ENCODE data around the gene LYVE1.
A peak's percentile ranks its signal among the peaks of the same experiment; 100 is the strongest.

Gene LYVE1

GRCh38 chr11:10551845-10552352 lies 16.6 kb downstream of the LYVE1 start:
- DNase-seq = no peak

- DNase-seq = no peak
Observed at GRCh38 chr11:10551290-10551592, 17.2 kb downstream of the LYVE1 start.

DNA sequence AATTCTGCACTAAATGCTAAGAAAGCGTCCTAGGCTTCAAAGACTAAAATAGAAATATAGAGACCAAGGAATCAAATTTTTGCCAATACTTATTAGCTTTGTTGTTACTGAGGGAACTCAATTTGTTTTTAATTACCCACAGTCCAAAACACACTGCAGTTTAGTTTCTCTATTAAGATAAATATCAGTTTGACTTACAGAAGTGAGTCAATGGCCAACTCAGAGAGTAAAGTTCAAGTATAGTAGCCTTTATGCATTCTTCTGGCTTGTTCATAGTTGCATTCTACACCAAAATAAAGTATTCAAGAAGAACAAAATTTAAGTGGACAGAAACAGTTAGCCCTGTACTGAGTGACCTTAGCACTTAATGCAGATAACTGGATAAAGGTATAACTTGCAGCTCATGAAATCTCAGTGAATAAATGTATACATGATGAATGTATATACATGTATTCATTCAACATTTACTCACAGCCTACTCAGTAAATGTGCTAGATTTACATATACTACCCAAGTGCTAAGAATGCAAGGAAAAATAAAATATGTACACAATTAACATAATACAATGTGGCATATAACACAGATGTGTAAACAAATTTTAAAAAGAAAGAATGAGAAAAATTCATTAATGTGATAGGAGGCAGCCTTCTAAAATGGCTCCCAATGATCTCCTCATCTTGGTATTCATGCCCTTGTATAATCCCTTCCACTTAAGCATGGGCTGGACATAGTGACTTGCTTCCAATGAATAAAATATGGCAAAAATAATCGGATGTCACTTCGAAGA lies 17.8 kb downstream of the LYVE1 start:
- no peak for DNase-seq

GRCh38 chr11:10544491-10545465 lies 23.7 kb downstream of the LYVE1 start:
- DNase-seq = no peak

DNA sequence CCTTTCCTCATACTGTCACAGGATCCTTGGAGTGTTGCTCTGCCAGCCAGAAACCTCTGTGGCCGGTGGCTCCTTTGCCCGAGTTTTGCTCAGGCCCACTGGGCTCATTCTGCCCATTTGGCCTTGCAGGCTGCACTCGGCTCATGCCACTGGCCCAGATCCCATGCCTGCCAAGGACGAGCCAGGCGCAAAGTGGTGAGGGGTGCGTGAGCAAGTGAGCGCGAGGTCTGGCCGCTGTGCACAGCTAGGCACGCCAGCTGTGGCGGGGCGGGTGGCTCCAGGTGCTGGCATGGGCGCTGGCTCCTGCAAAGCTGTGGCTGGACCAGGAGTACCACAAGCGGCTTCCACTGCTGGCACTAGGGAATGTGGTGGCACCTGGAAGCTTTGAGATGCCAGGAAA lies 24.7 kb downstream of the LYVE1 start:
- DNase-seq = no peak

DNA sequence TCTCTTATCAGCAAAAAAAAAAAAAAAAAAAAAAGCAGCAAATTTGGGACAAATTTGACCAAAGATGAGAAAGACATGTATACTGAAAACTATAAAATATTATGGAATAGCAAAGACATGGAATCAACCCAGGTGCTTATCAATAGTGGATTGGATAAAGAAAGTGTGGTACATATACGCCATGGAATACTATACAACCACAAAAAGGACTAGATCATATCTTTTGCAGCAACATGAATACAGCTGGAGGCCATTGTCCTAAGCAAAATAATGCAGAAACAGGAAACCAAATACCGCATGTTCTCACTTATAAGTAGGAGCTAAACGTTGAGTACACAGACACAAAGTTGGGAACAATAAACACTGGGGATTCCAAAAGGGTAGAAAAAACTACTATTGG lies 25.7 kb downstream of the LYVE1 start:
- DNase-seq = no peak

- DNase-seq = peak; percentile 20
Observed at GRCh38 chr11:10541561-10541930, 26.9 kb downstream of the LYVE1 start.

DNA sequence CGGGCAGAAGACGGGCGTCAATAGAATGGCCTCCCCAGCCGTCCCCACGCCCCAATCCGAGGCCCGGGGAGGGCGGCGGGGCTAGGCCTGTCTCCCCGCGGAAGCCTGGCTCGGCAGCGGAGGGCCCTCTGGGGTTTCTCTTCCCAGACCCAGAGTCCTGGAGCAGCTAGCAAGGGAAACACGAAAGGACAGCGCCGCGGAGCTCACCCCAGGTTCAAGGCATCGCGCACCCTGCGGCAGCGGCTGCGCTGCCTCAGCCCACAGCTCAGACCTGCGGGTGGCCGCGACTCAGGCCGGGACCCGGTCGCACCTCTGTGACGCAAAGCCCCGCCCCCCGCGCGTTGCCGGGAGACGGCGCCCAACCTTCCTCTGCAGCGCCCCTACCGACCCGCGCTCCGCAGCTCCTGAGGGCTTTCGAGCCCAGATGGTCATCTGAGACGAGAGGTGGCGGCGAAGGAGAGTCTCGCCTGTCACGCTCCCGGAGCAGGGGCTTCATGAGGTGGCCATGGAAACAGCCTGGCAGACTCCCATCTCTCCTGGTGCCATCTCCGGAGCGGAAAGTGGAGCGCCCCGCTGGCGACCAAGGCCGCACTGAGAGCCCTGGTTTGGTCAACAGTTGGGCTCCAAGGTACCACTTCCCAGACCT lies 27.4 kb downstream of the LYVE1 start, which contains the start of gene RNF141:
Gene RNF141 (minus strand): TSS at position 273 of the 646 bp plus-strand sequence. CDS start 7,029 bp downstream, outside the sequence.
- peak; percentile 86 for DNase-seq

DNA sequence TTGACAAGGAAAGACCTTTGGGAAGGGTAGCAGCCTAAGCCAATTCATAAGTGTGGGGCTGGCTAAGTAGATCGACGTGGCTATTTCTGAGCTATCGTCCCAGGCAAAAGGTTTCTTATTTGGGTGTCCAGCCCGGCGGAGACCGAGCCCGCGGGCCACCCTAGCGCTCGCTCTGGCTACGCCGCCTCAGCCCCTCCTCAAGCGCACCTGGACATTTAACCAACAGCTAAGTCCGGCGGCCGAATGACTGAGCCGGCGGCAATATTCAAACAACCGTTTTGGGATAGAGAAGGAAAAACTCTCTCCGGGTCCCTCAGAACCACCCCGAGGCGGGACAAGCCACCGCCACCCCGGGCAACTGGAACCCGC lies 27.9 kb downstream of the LYVE1 start:
- no peak for DNase-seq

DNA sequence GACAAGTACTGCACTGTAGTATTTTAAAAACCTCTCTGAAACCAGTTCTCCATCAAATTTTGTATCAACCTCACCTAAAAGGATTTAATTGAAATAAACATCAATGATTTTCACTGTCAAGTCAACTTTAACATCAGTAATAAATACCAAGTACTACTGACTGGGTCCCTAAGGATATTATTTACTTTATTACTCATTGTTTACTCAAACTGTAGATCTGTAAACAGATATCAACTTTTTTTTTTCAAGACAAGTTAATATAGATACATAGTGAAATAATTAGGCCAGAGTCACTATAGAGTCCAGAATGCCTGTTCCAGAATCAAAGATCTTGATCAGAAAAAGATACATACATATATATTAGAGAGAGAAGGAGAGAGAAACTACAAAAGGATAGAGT lies 29.1 kb downstream of the LYVE1 start:
- no peak for DNase-seq

DNA sequence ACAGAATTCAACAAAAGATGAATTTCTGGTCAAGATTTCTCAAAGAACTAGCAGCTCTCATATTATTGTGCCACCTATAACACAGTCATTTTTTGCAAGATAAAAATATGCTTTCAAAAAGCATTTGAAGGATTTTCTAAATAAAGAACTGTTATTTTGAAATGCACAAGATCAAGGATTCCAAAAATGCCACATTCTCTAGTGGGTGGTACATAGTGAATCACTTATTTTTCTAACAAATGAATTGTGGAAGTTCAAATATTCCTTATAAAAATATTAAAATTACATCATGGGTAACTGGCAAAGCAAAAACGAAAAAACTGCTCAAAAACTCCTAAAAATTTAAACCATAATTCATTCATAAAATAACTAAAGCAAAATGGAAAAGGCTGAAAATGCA lies 29.5 kb downstream of the LYVE1 start:
- DNase-seq = no peak

DNA sequence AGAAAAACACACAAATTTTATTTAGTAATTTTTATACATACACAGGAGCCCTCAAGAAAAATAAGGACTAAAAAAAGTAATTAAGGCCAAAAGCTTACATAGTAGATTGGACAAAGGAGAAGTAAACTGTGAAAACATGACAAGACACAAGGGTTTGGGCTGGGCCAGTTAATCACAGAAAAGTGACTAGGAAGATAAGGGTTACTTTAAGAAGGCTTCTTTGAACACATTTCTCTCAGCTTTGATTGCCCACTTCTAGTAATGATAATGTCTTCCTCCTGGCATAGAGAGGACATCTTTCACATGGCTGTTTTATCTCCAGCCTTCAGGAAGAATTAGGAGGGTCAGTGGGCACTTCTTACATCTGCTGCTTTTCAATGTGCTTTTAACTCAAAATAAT lies 30.9 kb downstream of the LYVE1 start:
- DNase-seq = no peak

DNA sequence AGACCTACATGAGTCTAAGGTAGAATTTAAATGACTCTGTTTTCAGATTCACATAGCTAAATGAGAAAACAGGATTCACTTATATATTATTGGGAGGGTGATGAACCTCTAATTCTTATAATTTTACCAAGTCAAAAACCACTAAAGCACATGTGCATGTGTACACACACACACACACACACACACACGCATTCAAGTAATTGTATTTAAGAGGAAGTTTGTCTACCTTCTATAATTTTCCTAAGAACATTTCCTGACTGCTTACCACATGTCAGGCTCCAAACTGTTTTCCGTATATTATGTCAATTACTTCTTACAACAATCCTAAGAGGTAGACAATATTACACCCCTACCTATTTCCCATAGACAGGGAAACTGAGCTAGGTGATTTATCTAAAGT lies 34.1 kb downstream of the LYVE1 start:
- DNase-seq = no peak

GRCh38 chr11:10533323-10533722 lies 35.1 kb downstream of the LYVE1 start:
- DNase-seq = no peak

- DNase-seq = no peak
Observed at GRCh38 chr11:10532526-10532925, 35.9 kb downstream of the LYVE1 start.

DNA sequence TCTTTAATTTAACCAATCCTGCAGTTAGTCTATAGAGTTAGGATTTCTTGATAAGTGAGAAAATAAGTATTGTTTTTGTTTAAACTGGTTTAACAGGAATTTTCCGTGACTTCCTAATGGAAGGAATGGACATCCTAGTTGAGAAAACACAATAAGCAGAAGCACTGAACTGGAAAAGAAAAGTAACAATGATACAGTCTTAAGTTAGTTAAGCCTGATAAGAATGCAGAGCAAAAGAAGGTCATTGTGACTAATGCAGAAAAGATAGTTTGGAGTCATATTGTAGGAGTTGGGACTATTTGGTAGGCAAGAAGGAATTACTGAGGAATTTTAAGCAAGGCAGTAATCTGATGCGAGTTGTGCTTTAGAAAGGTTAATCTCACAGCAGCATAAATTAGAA lies 39.2 kb downstream of the LYVE1 start:
- no peak for DNase-seq

DNA sequence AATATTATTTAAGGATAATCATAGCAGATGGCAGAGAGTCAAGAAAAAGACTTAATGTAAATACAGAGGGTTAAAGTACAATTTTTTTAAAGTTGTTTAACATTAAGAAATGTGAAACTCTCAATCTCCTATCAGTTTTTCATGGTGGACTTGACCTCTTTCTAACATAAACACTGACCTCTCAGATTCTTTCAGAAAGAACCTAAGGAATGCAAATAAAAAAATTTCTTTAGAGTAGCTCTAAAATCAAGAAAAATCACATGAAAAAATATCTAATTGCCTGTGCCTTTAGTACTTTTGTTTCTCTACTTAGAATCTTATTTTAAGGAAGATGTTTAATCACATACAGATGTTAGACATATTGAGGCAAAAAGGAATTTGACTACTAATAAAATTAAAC lies 40.3 kb downstream of the LYVE1 start:
- DNase-seq = no peak

- DNase-seq = no peak
Observed at GRCh38 chr11:10526974-10527918, 41.2 kb downstream of the LYVE1 start.

DNA sequence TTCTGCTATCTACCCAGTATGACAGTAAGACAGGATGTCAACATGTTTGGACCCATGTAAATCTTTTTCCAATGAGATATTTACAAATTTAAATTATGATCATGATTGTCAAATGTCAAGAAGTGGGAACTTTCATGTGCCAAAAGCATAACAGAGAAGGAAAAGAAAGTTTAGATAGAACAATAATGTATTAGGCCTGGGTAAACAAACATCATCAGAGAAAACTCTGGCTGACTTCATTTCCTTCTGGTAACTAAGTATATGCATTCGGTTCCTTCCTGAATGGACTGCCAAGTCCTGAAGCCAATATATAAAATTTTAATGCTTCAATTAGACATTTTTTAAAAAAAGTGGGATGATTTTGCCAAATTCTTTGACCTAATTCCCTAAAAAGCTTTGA lies 44.0 kb downstream of the LYVE1 start:
- DNase-seq = no peak

DNA sequence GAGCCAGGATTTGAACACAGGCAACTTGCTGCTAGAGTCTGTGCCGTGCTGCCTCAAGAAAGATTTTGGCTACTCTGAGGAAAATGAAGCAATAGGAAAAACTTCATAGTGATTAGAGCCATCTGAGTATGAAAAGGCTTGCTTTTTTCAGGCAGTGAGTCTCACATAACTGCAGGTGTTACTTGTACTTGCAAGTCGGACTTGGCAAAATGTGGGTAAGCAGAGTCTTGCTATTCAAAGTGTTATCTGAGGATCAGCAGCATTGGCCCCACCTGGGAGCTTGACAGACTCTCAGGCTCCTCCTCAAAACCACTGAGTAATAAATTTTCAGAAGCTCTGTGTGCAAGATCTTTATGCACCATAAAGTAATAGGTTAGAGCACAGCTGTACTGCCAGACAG lies 45.5 kb downstream of the LYVE1 start:
- no peak for DNase-seq

GRCh38 chr11:10522276-10522675 lies 46.2 kb downstream of the LYVE1 start:
- DNase-seq = no peak

- no peak for DNase-seq
Observed at GRCh38 chr11:10520562-10520961, 47.9 kb downstream of the LYVE1 start.
